Epidermal melanocyte (primary cell): ENCODE results near the gene VPS52.

Experiments used
- DNase-seq: peaks from one replicate; pipeline ENCODE4 v3.0.0; 2011; ENCODE audit warnings: low spot score; ENCODE audit not compliant: insufficient read length

VPS52 gene

DNA sequence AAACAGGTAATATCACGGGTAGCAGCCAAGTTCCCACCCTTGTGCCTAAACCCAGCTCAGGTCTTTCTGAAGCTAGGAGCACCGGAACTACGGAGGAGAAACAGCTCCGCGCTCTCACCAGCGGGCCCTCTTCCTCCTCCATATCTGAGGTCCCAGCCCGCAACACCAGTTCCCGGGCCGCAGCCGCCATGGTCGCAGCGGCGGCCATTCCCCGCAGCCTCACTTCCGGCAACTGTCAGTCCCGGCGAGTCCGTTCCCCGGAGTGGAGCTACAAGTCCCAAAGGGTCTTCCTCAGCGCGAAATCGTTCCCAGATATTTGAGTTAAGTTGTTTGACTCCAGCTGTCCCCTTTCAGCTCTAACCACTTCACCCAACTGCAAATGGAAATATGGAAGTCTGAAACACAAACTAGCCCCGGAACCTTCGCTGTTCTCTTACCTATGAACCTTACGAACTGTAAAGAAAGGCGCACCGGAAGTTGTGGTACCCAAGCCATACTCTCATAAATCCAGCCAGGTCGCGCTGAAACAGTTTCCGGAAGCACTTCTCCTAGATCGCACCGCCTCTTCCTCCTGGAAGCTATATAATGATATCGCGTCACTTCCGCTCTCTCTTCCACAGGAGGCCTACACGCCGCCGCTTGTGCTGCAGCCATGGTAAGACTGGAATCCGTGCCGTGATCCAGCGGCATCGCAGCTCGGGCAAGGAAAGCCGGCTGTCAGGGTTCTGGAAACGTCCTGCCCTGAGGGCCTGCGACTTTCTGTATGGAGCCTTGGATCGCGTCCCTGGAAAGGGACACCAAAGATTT, at the start of gene VPS52, which contains the start of gene RPS18:
Gene VPS52 (minus strand): TSS at position 409 of the 807 bp plus-strand sequence. CDS start 201 bp downstream, at position 208.
Gene RPS18 (plus strand): TSS at position 608 of the 807 bp plus-strand sequence. CDS start 45 bp downstream, at position 653.
- DNase-seq: peak; percentile 90

DNA sequence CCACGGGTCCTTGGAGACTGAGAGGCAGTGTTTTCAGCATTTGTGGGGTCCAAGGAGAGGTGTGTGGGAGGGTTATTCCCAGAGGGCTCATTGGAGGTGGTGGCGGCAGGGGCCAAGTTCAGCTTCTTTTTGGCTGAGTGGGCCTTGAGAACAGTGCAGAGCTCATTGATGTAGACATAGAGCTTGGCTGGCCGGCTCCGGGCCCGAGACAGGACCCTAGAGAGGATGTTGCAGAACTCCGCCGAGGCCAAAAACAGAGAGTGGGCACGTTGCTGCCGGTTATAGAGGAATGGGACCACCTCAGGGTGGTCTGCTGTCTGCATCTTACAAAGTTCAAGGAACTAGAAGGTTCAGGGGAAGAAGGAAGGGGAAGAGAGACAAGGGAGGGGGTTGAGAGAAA, 49.6 kb upstream of the VPS52 start:
- DNase-seq: no peak

- DNase-seq: no peak
These were observed 48.9 kb upstream of the VPS52 start for GRCh38 chr6:33320315-33321181.

- no peak for DNase-seq
These were observed 48.3 kb upstream of the VPS52 start for GRCh38 chr6:33319939-33320314.

DNA sequence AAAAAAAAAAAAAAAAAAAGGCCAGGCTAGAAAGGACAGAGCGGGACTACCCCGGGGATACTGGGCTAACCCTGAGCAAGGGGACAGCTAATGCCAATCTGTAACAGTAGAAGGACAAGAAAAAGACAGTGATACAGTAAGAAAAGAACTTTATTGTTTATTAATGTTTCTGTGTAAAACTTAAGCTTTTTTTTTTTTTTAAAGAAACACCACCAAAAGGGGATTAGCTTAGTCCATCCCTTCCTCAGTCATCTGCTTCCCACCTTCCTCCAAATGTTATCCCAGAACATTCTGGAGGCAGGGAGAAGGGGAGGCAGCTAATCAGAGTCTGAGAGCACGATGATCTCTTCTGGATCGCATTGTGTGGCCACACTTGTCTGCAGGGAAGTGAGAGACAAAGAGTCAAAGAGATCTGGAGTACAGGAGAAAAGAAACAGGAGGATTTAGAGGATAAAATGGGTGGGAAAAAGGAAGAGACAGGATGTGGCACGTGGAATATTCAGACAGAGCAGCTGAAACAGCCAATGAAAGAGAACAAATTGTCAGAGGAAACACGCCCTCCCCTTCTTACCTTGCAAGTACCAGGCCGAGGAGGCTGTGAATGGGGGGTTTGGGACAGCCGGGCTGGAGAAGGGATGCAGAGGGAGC, 46.9 kb upstream of the VPS52 start:
- DNase-seq: no peak

DNA sequence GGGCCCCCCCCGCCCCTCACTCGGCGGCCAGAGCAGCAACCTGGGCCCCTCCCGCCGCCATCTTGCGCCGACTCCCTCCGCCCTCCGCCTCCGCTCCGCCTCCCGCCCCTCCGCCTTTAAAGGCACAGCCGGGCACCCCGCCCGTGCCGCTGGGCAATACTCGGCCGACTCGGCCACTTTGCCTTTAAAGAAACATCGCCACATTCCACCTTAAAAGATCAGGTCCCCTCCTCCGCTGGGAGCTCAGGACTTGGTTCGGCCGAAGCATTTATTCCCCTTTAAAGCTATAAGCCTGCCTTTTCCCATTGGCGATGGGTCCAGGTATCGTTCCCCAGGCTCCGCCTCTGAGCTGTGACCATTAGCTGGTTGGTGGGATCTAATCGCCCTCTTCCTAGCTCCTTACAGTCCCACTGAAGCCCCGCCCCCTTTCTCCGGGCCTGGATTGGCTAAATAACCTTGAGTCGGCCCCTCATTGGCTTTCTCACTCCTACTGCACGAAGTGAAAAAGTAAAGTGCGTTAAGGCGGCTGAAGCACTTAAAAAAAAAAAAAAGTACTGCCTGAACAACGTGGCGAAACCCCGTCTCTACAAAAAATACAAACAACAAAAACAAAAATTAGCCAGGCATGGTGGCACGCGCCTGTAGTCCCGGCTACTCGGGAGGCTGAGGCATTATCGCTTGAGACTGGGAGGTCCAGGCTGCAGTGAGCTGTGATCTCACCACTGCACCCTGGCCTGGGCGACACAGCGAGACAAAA, 46.2 kb upstream of the VPS52 start, which contains the start of gene ZBTB22:
Gene ZBTB22 (minus strand): TSS at position 76 of the 757 bp plus-strand sequence. CDS start 828 bp downstream, outside the sequence.
- DNase-seq: peak; percentile 88

GRCh38 chr6:33317419-33317668, 45.7 kb upstream of the VPS52 start:
- no peak for DNase-seq

DNA sequence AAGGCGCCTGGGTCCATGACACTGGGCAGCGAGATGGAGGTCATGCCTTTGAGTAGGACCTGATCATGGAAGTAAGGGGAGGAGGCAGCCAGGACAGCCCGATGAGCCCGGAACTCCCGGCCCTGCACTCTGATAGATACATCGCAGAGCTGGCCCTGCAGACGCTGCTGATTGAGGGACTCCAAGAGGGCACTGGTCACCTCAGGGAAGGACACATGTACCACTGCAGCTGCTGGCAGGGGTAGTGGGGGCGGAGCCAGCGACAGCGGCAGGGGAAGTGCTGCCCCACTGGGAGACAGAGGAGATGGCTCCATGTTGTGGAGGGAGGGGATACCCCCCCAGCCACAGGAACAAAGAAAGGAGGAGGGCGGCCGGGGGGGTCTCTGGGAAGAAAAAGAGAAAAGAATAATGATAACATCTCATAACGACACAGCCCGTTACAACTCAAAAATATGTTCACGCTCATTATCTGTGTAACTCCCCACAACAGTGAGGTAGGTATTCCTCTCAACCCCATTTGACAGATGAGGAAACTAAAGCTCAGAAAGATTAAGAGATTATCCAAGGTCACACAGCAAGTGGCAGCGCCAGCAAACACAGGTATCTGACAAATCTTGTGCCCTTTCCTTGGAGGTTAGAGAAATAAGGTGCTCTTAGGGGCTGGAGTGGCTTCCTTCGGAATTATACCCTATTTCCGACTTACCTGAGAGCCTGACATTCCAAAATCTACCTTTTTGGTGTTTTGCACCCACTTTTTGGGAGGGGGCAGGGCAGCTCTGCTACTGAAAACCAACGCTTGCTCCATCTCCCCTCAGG, 45.1 kb upstream of the VPS52 start:
- no peak for DNase-seq

GRCh38 chr6:33315793-33316602, 44.3 kb upstream of the VPS52 start:
- no peak for DNase-seq

DNA sequence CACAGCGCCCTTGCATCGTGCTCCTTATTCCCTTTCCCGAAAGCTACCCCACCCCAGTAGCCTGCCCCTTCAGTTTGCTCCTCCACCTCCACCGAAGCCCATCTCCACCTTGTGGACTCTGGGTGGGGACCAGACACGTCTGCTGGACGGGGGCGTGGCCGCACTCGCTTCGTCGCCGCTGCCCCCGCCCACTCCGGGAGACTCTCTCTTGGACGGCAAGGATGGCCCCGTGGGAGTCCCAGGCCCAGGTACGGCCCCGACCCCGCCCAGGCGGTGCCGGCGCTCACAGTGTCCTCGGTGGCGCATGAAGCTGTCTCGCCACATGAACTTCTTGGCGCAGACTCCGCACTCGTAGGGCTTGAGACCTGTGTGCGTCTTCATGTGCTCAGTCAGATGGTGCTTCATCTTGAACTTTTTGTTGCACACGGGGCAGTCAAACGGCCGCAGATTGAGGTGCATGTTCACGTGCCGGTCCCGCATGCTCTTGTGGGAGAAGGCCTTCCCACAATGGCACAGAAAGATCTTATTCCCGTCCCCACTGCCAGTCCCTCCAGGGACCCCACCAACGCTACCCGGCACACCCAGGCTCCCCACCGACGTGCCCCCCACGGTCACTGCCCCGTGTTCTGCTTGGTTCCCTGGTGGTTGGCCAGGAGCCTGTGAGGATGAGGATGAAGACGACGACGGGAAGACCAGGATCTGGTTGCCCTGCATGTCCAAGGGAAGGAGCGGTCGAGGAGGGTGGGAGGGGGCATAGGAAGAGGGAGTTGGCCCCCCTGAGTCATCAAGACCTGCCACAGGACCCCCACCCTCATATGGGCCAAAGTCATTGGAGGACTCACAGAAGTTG, 43.5 kb upstream of the VPS52 start:
- no peak for DNase-seq

GRCh38 chr6:33314515-33314942, 42.9 kb upstream of the VPS52 start:
- DNase-seq: peak; percentile 35

DNA sequence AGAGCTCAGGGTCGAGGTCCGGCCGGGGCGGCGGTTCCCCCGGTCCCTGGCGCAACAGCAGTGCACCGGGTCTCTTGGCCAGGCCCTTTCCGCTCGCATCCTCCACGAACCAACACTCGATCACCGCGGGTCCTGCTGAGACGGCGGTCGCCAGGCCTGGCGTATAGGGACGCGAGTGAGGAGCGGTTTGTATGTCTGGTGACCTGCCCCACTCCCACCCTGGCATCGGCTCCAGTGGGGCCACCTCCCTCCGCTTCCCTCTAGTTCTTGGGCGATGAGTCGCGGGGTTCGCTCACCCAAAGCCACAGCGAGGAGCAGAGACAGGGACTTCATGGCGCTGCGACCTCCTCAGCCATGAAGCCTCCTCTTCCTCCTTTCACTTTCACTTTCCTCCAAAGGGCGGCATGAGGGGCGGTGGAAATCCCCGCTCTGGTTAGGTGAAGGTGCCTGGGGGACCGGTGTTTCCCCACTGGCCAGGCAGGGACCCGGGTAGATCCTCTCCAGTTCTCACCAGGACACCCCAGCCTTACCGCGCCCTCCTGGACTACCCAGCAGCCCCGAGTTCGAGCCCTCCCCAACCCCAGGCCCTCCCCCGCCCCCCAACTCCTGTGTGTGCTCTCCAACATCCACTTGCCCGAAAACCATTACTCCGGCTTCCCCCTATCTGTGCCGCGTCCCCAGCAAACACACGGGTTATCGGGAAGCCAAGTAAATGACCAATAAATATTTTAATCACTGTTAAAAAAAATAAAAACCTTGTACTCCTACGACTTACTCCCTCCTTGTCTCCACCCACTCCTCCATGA, 42.2 kb upstream of the VPS52 start, which contains the start of gene TAPBP:
Gene TAPBP (minus strand): TSS at position 370 of the 806 bp plus-strand sequence. CDS start 37 bp downstream, at position 333.
- DNase-seq: peak; percentile 29

DNA sequence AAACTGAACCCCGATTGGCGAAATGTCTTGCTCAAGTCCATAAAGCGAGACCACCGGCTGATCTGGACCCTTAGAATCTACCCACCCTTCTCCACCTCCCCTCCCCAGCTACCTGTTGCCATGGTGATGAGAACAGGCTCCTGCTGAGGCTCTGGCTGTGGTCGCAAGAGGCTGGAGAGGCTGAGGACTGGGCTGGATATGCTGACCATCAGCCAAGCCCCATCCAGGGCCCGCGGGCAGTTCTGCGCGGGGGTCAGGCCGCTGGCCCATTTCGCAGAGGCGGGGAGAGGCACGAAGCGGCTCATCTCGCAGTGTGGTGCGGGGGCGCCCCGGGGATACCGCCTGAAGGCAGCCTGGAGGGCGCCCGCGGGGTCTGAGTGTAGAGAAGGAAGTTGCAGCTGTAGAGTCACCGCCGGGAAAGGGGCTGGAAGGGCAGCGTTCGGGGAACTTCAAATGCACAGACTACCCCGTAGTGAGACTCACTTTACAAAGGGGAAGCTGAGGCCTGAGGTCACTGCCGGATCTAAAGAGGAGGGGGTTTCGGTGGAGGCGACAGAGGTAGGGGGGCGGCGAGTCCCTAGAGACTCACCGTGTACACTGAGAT, 41.5 kb upstream of the VPS52 start:
- DNase-seq: no peak

DNA sequence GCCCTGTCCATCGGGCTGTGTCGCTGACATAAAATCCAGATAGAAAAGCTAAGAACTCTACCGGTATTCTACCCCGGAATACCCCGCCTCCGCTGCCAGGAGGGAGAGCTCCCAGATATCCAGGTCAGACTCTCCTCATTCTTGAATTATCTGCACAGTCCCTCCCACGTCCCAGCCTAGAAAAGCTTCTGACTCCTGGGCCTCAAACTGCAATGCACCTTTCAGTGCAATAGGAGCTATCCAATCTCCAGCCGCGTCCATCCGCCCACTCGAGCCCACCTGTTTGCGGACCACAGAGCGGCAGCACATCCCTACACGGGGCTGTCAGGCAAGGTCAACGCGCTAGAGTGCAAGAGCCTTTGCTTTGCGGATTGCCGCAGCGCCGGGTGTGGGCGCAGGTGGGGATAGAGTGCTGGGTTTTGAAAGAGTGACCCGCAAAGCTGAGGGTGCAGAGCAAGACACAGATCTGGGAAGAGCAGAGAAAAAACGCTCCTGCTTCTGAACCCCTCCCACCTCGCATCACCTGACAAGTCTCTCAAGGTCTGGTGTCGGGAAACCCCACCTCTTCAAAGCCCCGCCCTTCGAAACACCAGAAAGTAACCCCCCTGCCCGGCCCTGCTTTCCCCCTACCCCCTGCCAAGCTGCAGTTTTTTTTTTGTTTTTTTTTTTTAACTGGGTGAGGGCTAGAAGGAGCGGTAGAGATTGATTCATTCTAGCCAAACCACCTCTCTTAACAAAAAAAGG, 40.9 kb upstream of the VPS52 start:
- DNase-seq: peak; percentile 41

DNA sequence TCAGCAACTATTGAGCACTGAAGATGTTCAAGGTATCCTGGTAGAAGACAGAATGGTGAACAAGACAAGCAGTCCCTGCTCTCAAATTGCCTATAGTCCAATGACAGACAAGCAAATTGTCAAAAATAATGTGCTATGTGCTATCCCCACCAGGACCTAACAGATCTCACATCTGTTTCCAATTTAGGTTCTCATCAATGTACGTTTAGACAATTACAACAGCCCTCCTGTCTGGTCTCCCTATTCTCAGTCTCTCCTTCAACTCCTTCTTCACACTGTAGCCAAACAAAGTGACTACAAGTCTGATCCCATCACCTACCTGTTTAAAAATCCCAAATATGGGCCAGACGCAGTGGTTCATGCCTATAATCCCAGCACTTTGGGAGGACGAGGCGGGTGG, 34.7 kb upstream of the VPS52 start:
- no peak for DNase-seq

GRCh38 chr6:33305052-33305451, 33.4 kb upstream of the VPS52 start:
- no peak for DNase-seq
